Medulla oblongata (tissue), 1 donor: ENCODE results near the gene CCL27.
"Not testable (repeated sequence)": the region's sequence is repeated elsewhere in the genome, so short reads cannot be mapped to it uniquely, and the experiment has no call there.

Experiments
- DNase-seq: peaks from one replicate; pipeline ENCODE4 v3.0.0-alpha.2; 2015; ENCODE audit errors: extremely low spot score

CCL27 gene

GRCh38 chr9:34651321-34651720 lies 11.1 kb downstream of the CCL27 start:
- peak; percentile 45 for DNase-seq

- DNase-seq, result peak; percentile 52
Measured at GRCh38 chr9:34650816-34651215, 11.6 kb downstream of the CCL27 start.

- no peak for DNase-seq
Measured at GRCh38 chr9:34648673-34649072, 13.8 kb downstream of the CCL27 start.

DNA sequence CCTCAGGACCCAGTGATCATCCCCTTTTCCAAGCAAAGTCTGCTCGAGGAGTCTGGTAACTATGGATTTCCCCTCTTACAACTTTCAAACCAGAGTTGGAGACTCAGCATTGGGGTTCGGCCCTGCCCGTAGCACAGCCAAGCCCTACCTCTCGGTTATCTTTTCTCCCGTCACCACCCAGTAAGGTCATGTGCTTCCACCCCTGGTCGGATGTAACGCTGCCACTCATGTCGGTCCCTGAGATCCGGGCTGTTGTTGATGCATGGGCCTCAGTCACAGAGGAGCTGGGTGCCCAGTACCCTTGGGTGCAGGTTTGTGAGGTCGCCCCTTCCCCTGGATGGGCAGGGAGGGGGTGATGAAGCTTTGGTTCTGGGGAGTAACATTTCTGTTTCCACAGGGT lies 14.8 kb downstream of the CCL27 start:
- DNase-seq, result no peak

GRCh38 chr9:34647084-34647403 lies 15.4 kb downstream of the CCL27 start:
- no peak for DNase-seq

DNA sequence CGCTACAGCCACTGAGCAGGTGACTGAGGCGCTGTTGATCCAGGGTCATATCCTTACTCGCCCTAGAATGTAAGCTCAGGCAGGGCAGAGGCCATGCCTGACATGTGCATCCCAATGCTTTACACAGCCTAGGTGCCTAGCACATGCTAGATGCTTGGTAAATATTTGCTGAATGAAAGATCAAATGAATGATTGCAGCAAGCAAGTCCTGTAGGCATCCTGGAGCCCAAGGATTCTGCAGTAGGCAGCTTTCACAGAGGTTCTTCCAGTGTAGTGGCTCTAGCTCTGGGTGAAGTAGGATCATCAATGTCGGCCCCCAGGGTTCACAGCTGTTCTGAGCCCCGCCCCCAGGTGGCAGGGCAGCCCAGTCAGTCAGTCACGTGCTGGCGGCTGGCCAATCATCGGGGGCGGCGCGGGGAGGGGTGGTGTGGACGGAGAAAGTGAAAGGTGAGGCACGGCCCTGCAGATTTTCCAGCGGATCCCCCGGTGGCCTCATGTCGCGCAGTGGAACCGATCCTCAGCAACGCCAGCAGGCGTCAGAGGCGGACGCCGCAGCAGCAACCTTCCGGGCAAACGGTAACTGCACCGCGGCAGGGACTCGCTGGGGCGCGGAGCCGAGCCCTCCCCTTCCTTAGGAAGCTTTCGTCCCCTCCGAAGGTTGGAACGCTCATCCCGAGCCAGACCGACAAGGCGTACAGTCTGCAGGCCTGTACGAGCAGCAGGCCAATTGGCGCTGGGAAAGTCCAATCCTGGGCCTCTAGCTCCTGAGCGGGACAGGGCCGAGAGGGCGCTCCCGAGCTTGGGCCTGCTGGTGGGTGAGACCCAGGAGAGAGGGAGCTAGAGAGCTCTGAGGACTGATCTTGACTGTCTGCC lies 16.0 kb downstream of the CCL27 start, which contains the start of gene GALT:
TSS of gene GALT (plus strand) at position 465 of the 873 bp plus-strand sequence. CDS start at position 495, 30 bp downstream.
- DNase-seq, result peak; percentile 91

- no peak for DNase-seq
Measured at GRCh38 chr9:34644766-34645314, 17.6 kb downstream of the CCL27 start.

DNA sequence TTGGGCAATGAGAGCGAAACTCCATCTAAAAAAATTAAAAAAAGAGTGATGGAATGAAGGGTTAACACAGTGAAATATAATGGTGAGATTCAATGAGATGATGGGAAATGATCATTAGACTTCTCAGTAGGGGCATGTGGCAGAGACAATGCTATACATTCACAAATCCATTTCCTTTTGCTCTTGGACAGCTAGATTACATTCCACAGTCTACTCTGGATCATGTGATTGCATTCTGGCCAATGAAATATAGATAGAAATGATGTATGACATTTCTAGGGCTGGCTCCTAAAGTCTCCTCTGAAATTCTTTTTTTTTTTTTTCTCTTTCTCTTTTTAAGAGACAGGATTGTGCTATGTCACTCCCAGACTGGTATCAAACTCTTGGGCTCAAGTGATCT lies 19.8 kb downstream of the CCL27 start:
- no peak for DNase-seq

DNA sequence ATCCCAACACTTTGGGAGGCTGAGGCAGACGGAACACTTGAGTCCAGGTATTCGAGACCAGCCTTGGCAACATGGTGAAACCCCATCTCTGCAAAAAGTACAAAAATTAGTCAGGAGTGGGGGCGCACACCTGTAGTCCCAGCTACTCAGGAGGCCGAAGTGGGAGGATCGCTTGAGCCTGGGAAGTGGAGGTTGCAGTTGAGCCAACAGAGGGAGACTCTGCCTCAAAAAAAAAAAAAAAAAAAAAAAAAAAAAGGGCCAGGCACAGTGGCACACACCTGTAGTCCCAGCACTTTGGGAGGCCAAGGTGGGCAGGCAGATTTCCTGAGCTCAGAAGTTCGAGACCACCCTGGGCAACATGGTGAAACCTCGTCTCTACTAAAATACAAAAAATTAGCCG lies 23.1 kb downstream of the CCL27 start:
- DNase-seq, result not testable (repeated sequence)

DNA sequence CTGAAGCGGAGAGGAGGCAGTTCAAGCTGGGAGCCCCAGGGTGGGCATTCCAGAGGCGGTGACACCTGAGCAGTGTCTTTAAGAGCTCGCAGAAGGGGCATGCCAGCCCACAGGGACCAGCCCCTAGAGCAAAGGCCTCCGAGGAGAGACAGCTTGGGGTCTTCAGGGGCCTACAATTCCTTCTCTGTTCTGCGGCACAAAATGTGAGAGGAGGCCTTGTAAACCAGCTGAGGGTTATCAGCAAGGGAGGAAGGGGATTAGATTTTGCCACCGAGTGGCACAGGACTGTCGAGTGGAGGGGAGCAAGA lies 24.4 kb downstream of the CCL27 start:
- no peak for DNase-seq

DNA sequence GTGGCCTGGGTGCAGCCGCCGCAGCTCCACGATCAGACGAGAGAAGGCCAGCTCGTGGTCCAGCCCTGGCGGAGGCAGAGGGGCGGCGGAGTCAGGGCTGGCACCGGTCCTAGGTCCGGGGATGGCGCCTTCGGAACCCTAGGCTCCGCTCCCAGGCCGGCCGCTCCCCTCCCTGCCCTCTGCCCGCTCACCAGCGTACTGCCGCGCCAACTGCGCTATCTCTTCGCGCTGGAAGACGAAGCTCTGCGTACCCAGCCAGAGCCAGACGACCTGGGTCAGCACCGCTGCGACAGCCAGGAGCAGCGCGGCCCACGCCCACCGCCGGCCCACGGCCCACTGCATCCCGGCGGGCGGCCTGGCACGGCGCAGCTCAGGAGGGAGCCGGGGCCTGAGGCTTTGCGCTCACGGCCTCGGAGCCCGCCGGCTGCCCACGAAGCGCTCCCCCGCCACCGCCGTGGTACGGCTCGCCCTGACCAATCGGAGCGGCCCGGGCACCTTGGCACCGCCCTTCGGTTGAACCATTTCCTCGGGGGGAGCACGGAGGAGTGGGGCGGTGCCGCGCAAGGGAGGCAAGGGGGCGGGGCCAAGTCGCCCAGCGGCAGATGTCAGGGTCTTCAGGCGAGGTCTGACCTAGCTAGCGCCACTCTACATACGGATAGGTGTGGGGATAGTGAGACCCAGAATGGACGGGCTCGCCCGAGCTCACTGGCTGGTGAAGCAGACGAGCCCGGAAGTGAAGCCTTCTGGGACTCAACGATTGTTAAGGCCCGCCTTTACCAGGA lies 24.9 kb downstream of the CCL27 start, which contains the start of gene SIGMAR1:
TSS of gene SIGMAR1 (minus strand) at position 432 of the 782 bp plus-strand sequence. CDS start at position 342, 90 bp downstream.
- DNase-seq, result peak; percentile 97

DNA sequence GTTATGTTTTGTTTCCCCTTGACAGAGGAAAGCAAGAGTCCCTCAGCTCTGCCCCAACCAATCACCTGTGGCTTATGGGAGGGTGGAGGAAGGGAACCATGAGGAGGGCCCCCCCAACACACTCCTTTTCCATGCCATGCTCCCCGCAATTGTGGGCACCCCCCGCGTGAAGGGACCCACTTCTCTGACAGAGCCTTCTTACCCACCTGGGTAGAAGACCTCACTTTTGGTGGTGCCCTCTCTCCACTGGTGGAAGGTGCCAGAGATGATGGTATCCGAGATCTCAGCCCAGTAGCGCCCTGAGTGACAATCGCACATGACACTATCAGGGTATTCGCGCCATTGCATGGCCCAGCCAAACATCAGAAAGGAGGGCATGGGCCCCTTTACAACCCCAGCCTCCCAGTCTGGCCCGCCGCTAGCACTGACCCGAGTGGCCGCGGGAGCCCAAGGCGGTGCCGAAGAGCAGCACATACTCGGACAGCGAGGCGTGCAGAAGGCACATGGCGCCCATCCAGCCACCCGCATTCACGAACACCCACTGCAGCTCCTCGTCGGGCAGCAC lies 25.6 kb downstream of the CCL27 start:
- no peak for DNase-seq

DNA sequence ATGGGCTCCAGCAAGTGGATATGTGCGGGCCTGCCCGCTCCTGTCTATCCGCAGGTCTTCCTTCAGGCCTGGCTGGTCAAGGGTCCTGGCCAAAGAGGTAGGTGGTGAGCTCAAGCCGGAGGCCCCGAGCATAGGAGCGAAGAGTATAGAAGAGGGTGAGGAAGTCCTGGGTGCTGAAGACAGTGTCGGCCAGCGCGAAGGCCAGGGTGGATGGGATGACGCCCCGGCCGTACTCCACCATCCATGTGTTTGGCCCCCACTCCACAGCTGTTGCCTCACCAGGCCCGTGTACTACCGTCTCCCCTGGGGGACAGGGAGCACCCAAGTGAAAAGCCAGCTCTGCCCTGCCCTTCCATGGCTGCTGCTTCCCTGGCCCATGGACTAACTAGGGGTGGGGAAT lies 26.9 kb downstream of the CCL27 start:
- no peak for DNase-seq

DNA sequence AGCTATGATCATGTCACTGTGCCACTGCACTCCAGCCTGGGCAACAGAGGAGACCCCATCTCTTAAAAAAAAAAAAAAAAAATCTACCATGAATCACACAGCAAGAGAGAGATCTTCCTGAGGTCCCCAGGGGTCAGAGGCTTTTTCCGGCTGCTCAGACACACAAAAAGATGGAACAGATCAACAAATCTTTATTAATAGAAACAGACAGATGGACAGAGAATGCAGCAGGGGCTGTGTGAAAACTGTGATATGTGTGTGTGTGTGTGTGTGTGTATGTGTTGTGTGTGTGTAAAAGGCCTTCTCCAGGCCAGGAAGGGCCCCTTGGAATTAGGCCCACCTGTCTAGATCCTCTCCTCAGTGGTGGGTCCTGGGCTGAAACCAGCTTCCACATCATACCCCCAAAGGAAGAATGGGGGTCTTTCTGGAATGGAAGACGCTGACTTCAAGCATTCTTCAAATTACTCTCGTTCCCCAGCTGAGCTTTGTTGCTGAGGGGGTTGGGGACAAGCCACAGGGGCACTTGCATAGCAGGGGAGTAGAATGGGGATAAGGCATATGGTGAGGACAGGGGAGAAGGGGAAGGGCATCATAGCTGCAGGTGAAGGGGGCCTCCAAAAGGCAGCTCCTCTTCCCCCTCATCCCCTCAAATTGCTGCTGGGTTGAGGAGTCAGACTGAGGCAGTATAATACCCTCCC lies 27.8 kb downstream of the CCL27 start:
- no peak for DNase-seq

DNA sequence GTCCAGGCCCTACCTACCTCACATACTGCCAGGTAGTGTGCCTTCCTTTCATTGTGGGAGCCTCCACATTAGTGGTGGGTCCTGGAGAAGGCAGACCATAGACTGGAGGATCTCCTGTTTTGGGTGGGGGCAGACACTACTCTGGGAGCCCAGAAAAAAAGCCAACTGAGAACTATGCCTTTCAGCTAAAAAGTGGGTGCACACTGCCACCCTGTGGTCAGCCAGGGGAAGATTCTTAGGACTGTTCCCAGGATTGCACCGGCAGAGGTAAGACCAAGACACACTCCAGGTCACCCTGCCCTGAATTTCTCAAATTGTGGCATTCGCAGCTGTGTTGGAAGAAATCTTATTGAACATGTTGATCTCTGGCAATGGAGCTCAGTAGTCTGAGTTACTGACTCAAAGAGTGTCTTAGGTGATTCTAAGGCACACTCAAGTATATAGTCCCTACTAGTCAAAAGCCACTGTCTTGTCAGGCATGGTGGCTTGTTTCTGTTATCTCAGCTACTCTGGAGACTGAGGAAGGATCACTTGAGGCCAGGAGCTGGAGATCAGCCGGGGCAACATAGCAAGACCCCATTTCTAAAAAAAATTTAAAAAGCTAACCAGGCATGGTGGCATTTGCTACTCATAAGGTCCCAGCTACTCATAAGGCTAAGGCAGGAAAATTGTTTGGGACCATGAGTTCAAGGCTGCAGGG lies 28.5 kb downstream of the CCL27 start:
- peak; percentile 80 for DNase-seq

- DNase-seq, result no peak
Measured at GRCh38 chr9:34633166-34633565, 29.3 kb downstream of the CCL27 start.

DNA sequence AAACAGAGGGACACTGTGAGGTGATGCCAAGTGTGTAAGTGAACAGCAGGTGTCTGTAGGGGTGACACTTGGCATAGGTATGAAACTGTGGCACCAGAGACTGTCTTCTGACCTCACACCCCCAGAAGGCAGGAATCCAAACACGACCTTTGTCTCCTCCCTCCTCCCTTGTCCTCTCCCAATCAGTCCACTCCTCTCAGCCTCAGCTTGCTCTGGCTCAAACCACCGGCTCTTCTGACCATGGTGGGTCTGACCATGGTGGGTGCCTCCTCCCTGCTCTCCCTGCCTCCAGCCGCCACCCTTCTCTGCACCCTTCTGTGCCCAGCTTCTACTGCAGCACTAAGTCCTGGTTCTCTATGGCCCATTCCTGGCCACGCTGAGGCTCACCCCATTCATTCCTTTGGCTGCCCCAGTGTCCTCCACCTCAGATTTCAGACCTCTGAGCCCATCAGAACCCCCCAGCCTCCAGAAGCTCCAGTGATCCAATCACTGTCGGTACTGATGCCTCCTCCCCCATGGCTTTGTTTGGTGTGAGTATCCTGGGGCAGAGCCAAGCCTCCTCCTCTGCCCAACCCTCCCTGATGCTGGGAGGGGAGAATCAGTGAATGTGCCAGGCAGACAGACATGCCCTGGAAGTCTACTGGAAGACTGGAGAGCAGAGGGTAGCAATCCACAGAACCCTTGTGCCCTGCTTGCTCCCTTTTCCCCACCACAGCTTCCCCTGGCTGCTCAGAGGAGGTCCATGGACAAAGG lies 31.9 kb downstream of the CCL27 start:
- DNase-seq, result no peak

- no peak for DNase-seq
Measured at GRCh38 chr9:34629491-34629808, 33.0 kb downstream of the CCL27 start.

GRCh38 chr9:34628656-34629490 lies 33.6 kb downstream of the CCL27 start, which contains the start of gene ARID3C:
Gene ARID3C (minus strand): TSS chr9:34629066. CDS start chr9:34628014, 1,052 bp downstream.
- no peak for DNase-seq
